ENCODE measurements around the gene FAM180A. TPM values are rescaled to one million over a fixed set of nuclear protein-coding genes. Genes with fewer than 3 reads are reported as not detected.

The FAM180A gene
- total and polyA plus RNA-seq, 10 of the 15 experiments (the other 5 are each of a cell fraction or from before 2014, with no cell fraction given): not detected

DNA sequence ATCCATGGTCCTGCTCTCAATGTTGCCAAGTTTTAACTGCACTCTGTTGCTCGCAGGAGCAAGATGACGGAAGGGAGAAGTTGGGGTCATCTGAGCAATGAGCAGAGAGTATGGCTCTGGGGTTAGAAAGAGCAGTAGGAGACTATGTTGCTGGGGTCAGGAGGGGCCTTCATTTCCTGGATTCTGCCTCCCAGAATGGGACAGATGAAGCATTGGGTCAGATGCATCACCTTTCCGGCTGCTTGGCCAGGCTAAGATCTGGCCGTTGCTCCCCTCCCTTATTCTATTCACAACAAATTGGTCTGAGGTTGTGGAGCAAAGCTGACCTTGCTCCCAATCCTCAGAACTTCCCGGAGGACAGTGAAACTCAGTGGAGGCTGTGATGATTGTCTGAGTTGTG lies 63.9 kb downstream of the FAM180A start:
- no peaks in the 10 kb centered on the region for H3K79me2 ChIP-seq (ENCODE audit: control insufficient read depth, insufficient read depth, low read length)
- ChIA-PET POLR2A (no interaction called here), RAD21 (ENCODE audit: unreplicated experiment) (no interaction called here), CTCF (interaction anchor here (0.5 to 7.3 kb wide), 4 partner anchors 12 to 366 kb away, joined by 3 to 55 read pairs (median 3); no protein-coding TSS in a partner anchor), SMC1A (ENCODE audit: uncharacterized antibody, unreplicated experiment) (interaction anchor here (0.6 to 4.3 kb wide), 2 partner anchors 11 to 1045 kb away, joined by 3 to 18 read pairs; no protein-coding TSS in a partner anchor)
- intact Hi-C loops (cut with micrococcal nuclease; ENCODE audit: unreplicated experiment) (no loop called here), in situ Hi-C loops (cut with MboI) (no loop called here)
- BruUV-seq (replicated peaks): no TSS peak
- WGBS (ENCODE audit: insufficient coverage, insufficient replicate concordance, low lambda C conversion rate, missing lambda C conversion rate): 99% methylated on average over 5 of the region's 5 CpGs
- ATAC-seq: no peak
- no peaks in the 10 kb centered on the region for H3K4me1 ChIP-seq (ENCODE audit: control insufficient read depth, insufficient read depth, low read length)
- no peak overlapping the region for H3K27ac ChIP-seq (ENCODE audit: control insufficient read depth, insufficient read depth)
- no peak overlapping the region for H3K4me3 ChIP-seq
- no peaks in the 10 kb centered on the region for H3K9me3 ChIP-seq (replicated peaks; ENCODE audit: control insufficient read depth, insufficient read depth, low read length)
- FAIRE-seq: no peak
- DNase-seq (ENCODE audit: low read depth, low spot score): no peak
- no peaks in the 10 kb centered on the region; a peak in 1 of 4 replicates for H3K36me3 ChIP-seq (ENCODE audit: control insufficient read depth in 2 of 2, insufficient read depth in 2 of 2, low read length in 1 of 2)
- H3K9ac ChIP-seq (ENCODE audit: control insufficient read depth, insufficient read depth, low read length): no peak overlapping the region
- no peak overlapping the region for H3K4me2 ChIP-seq (ENCODE audit: control insufficient read depth, insufficient read depth)
- no peaks in the 10 kb centered on the region for H4K20me1 ChIP-seq (ENCODE audit: control insufficient read depth, insufficient read depth)
- H3K27me3 ChIP-seq (replicated peaks in 1 of 2; ENCODE audit: control insufficient read depth in 2 of 2, insufficient read depth in 2 of 2, low read length in 1 of 2): no peaks in the 10 kb centered on the region
- H2AFZ ChIP-seq (ENCODE audit: control insufficient read depth, low read depth, low read length): no peak overlapping the region
- TF ChIP-seq SIX5 (IDR thresholded peaks at IDR 0.05; ENCODE audit: low read depth, low read length, severe bottlenecking) (no peak), E4F1 (IDR thresholded peaks at IDR 0.05; ENCODE audit: borderline replicate concordance, partially characterized antibody) (no peak), CEBPZ (IDR thresholded peaks at IDR 0.05; ENCODE audit: low read depth, low read length) (no peak), E2F8 (IDR thresholded peaks at IDR 0.05; ENCODE audit: low read depth, partially characterized antibody) (no peak), RAD51 (IDR thresholded peaks at IDR 0.05) (no peak), BACH1 (IDR thresholded peaks at IDR 0.05; ENCODE audit: borderline replicate concordance) (no peak), HSF1 (IDR thresholded peaks at IDR 0.05; ENCODE audit: low read depth, low read length) (no peak), CHD1 (IDR thresholded peaks at IDR 0.05; ENCODE audit: low read depth, low read length) (no peak)
- TF ChIP-seq, protein P1, sequence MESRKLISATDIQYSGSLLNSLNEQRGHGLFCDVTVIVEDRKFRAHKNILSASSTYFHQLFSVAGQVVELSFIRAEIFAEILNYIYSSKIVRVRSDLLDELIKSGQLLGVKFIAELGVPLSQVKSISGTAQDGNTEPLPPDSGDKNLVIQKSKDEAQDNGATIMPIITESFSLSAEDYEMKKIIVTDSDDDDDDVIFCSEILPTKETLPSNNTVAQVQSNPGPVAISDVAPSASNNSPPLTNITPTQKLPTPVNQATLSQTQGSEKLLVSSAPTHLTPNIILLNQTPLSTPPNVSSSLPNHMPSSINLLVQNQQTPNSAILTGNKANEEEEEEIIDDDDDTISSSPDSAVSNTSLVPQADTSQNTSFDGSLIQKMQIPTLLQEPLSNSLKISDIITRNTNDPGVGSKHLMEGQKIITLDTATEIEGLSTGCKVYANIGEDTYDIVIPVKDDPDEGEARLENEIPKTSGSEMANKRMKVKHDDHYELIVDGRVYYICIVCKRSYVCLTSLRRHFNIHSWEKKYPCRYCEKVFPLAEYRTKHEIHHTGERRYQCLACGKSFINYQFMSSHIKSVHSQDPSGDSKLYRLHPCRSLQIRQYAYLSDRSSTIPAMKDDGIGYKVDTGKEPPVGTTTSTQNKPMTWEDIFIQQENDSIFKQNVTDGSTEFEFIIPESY (IDR thresholded peaks at IDR 0.05): no peak
- TF ChIP-seq, protein P2, sequence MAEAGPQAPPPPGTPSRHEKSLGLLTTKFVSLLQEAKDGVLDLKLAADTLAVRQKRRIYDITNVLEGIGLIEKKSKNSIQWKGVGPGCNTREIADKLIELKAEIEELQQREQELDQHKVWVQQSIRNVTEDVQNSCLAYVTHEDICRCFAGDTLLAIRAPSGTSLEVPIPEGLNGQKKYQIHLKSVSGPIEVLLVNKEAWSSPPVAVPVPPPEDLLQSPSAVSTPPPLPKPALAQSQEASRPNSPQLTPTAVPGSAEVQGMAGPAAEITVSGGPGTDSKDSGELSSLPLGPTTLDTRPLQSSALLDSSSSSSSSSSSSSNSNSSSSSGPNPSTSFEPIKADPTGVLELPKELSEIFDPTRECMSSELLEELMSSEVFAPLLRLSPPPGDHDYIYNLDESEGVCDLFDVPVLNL (IDR thresholded peaks at IDR 0.05; ENCODE audit: low read depth, low read length): no peak

All from GM12878 (cell line).